Right renal cortex interstitium (tissue), 3 donors: ENCODE data around the gene CXCR3. TPM values are rescaled to one million over a fixed set of nuclear protein-coding genes. Genes with fewer than 3 reads are reported as not detected.

ENCODE experiments used
- DNase-seq, 3 donors: peaks; one replicate each; pipeline ENCODE4 v3.0.0-alpha.2; 2013; ENCODE audit warnings: low read depth in 3 of 3, low spot score in 2 of 3
- polyA plus RNA-seq, 3 donors: library from polyadenylated mRNA; unstranded; fragments of 120-200 nt; gene quantifications; one replicate each; pipeline ENCODE4 v1.2.1, GENCODE V29; 2013; ENCODE audit not compliant: insufficient read length in 3 of 3

CXCR3 gene
- polyA plus RNA-seq, 3 donors = 0.10 to 0.19 (median 0.17) TPM

DNA sequence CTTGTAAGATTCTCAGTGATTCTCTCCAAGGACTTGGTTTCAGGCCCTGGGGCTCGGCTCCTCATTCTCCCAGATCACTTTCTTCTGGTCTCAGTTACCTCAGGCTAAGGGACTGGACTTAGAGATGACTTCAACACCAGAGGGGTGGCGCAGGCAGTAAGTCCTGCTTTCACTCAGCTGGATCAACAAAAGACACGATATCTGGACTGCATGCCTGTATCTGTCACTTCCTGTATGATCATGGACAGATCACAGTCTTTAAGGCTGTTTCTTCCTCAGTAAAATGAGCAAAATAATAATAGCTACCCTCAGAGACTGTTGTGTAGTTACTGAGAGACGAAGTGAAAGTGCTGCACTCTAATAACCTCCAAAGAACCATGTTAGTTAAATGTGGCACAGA lies 19.5 kb upstream of the CXCR3 start:
- no peak for DNase-seq

DNA sequence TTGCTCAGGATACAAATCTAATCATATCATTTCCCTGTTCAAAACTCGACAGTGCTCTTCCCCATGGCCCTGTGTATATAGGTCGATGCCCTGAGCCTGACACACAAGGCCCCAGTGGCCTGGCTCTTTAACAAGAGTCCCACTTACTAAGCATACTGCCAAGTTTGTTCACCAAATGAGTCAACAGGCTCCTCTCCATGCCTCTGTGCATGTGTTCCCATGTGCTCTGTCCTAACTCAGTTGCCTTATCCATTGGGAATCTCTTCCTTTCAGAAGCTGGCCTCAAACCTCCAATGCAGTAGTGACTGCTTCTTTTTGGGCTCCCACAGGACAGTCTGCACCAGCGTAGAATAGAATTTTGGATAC lies 18.9 kb upstream of the CXCR3 start:
- DNase-seq = no peak

DNA sequence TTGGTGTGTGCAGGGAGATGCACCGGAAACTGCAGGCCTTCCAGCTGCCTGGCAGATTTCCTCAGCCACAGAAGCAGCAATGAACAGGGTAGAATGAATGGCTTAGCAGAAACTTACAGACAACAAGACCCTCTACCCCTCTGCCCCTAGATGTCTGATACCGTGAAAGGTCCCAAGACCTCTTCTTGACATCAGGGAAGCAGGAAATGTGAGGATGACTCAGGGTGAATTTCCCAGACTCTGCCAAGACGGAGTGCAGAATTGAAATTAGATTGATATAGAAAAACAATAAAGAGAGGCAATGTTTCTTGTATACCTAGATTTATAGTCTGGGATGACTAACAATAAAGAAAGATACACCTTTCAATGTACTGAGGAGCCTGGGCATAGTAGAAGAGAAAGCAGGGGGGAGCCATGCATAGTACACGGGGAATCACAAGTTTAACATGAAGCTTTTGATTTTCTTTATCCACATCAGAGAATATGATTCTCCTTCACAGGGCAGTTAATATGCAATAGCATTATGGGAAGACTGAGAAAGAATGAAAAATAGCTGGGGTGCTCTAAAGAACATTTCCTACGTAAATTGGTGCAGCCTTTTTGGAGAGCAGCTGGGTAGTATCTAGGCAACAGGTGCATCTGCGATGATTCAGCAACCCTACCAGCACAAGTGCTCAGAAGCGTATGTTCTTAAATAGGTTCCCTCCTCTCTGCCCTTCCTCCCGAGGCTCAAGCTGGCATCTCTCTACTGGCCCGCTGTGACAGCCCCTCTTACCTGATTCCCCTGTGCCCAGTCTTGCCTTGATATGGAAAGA lies 18.3 kb upstream of the CXCR3 start:
- no peak for DNase-seq

DNA sequence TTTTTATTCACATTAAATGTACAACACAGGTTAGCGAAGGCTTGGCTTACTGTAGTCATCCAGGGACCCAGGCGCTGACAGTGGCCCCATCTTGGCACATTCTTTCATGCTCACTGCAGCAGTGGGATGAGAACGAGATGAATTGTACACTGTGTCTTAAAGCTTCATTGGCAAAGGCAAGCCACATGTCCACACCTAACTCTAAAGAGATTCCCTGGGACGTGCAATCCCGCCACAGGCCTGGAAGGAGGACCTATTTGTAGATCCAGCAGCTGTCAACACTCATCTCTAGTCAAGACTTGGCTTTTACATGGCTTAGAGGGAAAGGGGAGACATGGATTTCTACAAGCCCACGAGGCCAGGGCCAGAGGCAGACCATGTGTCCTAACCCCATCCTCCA lies 16.1 kb upstream of the CXCR3 start:
- no peak for DNase-seq

DNA sequence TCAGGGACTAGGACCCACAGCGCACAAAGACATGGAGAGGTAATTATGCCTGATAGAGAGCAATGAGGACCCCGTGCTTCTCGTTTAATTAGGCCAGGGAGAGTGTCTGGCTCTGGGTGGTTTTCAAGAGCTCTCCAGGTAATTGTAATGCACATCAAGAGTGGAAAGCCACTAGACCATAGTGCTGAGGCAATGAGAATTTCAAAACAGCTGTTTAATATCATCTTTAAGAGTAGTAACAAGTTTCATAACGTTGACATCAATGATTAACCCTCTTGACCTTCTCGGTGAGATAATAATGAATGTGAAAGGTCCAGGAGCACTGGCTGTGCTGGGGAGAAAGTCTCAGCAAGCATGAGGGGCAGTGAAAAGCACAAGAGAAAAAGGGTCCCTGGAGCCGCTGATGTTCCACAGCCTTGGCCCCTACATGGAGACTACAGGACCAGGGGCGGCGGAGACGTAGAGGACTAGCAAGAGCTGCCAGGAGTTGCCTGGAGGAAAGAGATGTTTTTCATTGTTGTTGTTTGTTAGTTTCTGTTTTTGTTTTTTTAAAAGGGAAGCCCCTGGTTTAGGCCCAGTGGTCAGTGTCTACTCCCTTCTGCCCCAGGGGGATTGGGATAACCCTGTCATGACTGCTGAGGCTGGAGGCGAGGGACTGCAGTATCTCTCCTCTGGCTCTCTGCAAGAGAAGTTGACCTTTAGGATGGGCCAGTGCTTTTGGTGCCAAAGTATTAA lies 14.8 kb upstream of the CXCR3 start:
- no peak for DNase-seq

DNA sequence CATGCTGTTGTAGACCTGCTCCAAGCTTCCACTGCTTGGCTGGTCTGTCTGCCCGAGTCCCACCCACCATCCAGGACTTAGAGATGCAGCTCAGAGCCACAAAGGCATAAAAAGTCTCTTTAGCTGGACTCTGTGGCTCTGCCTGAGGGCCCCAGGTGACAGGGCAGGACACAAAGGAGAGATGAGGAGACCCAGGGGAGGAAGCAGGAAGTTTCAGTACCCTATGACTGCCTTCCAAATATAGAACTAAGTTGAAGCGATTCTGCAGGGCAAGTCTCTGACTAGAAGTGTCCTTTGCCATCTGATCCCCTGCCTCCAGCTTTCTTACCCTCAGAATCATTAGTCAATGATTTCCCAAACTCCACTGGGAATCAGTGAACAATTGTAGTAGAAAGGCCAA lies 11.2 kb upstream of the CXCR3 start:
- DNase-seq = no peak

DNA sequence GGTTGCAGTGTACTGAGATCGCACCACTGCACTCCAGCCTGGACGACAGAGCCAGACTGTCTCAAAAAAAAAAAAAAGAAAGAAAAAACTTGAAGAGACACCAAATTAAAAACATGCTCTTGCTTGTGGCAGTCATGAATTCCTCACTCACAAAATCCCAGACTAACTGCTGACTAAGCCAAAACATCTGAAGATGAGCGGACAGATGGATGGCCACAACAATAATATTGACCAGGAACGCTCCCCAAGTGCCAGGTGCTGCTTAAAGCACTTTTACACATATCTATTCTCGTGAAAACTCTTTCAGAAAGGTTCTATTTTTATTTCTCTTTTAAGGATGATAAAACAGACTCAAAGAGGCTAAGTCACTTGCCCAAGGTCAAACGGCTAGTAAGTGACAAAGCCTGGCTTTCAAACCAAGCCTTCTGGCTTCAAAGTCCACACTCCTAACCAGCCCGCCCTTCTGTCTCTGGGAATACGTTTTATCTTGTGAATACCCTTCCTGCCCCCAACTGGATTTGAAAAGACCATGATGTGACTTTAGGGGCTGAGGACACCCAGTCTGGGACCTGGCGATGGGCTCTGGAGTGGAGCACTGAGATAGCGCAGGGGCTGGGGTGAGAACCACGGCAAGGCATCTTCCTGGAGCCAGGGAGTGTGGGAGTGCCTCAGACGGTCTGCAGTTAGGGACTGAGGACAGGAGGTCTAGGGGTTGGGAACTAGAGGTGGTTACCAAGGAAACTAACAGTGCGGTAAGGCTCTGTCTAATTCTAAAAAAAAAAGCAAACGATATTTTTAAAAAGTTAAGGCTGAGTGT lies 9.5 kb upstream of the CXCR3 start:
- DNase-seq = no peak

DNA sequence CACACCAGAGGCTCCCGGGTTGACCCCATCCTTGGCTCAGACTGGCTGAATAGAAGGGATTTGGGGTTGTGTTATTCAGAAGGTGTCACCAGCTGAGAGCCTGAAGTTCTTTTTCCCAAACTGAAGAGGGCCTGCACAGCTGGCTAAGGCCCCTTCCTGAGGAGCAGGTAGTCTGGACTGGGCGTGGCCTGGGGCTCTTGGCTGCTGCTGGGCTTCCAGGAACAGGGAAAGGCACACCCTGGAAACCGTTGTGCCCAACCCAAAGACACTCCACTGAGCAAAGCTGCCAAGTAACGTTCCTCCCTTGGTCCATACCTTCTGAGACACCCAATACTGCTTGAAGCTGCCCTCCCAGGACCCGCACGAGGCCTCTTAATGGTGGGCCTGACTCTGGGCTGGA lies 8.3 kb upstream of the CXCR3 start:
- DNase-seq = no peak

DNA sequence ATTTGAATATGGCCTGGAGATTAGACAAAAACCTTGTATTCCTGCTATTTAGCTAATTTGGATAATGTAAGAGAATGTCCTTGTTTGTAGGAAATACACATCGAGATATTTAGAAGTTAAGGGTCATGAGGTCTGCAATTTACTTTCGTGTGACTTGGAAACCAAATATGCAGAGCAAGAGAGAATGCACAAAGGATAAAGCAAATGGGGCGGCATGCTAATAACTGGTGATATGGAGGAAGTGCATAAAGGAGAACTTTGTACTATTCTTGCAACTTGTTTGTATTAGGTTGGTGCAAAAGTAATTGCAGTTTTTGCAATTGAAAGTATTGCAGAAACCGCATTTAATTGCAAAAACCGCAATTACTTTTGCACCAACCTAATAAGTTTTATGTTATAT lies 7.2 kb upstream of the CXCR3 start:
- DNase-seq = no peak

DNA sequence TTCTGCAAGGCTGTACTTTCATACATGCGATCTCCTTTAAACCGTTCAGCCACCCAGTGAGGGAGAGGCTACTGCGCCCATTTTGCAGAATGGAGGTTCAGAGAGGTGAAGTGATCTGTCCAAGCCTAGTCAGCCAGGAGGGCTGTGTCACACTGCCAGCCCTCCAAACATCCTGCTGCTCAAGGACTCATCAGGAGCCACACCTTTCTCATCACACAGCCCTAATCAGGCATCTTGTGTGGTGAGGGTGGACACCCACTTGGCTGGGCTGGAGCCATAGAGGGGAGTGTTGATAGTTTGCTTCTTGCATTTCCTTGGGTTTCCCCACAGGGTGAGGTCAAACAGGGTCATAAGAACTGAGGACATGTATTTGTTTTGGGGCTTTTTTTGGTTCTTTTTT lies 5.4 kb upstream of the CXCR3 start:
- DNase-seq = no peak

DNA sequence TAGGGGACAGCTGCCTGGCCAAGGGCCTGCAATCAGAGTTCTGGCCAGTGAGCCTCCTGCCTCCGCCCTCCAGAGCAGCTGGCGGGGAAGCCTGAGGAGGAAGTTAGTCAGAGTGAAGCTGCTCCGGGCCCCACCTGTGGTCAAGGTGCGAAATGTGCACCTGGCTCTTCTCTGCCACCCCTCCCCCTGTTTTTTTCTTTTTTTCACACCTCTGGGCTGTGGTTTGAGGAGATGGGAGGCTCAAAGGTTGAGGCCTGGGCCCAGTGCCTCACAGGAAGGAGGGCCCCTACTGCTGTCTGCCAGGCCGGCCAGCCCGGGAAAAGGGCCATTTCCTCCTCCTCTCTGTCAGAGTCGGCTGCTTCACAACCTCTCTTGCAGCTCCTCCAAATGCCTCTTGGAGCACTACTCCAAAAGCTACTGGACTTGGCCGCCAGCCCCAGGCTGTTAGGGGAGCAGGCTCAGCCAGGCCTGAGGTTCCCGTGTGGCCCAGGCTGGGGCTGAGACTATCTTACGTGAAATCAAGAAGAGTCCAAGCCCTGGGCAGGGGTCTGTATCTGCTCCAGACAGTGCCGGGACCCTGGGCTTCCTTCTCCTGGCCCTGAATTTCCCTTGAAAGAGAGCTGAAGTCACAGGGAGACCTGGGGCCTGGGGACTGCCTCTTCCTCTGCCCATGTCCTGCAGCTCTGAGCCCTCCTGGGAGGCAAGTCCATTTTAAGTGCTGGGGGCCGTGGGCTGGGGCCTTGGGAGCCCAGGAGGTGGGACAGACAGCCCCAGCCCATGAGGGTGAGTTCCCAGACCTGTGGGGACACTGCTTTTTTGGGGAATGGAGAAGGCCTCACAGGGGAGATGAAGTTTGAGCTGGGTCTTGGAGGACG lies 4.5 kb upstream of the CXCR3 start:
- DNase-seq = peak in 1 of 3 donors; percentile 18

DNA sequence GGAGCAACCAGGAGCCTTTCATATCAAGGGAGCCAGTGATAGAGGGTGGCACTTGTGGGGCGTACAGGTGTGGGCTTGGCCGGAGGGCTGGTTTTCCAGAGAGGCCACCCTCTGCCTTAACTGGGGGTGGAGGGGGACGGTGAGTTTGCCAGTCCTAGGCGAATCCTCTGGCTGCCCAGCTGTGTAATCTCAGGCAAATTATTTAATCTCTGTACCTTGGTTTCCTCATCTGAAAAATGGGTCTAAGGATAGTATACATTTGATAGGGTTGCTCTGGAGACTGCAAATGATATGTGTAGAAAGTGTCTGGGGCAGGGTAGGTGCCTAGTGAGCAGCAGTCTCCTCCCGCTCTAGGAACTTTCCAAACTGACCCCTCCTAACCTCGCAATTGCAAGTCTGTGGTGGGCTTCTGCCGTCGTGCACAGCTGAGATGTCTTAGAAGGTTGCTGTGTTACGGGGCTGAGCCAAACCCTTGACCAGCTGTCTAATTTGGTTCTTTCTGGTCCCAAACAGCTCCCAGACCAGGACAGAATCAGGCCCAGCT lies 3.8 kb upstream of the CXCR3 start:
- no peak for DNase-seq

DNA sequence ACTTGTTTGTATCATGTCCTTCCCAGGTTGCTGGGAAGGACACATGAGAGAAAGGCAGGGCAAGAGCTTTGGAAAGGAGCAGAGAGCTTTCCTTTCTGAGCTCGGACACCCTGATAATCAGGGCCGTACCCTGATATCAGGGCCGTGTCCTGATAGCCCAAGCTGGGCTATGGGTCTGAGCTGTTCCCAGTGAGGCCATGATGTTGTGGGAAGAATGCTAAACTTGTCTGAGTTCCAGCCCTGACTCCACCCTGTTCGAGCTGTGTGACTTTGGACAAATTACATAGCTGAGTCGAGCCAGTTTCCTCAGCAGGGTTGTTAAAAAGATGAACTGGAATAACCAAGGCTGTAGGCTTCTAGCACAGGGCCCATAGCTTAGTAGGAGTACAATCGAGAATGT lies 3.3 kb upstream of the CXCR3 start:
- DNase-seq = no peak

DNA sequence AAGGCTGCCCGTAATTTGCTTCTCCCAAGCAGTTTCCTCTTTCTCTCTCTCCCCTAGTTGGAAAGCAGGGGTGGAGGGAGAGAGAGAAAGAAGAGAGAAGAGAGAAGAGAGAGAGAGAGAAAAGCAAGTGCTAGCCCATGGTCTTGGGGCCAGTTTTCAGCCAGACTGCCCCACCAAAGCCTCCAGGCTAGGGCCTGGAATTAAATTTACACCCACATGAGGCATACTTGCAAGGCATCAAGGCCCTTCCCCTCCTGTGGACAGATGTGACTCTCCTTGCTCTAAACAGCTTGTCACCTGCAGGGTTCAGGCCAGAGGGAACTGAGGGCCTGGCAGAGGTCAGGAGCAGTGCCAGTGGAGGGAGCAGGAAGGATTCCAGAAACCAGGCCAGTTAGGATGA lies 1.7 kb upstream of the CXCR3 start:
- DNase-seq = no peak

DNA sequence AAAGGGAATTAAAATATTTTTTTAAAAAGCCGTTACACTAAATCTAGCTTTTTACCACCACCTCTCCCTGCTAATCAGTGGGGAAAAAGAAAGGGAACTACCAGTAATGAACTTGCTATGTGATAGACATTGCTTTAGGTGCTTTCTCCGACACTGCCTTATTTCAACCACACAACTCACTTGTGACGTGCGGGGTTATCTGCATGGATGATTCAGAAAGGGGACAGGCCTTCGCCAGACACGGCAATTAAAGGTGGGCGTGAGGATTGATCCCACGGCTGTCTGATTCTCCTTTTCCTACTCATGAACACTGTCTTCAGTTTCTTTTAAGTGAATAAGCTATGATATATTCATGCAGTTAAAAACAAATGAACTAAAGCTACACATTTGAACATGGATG lies 882 bp upstream of the CXCR3 start:
- DNase-seq = no peak

DNA sequence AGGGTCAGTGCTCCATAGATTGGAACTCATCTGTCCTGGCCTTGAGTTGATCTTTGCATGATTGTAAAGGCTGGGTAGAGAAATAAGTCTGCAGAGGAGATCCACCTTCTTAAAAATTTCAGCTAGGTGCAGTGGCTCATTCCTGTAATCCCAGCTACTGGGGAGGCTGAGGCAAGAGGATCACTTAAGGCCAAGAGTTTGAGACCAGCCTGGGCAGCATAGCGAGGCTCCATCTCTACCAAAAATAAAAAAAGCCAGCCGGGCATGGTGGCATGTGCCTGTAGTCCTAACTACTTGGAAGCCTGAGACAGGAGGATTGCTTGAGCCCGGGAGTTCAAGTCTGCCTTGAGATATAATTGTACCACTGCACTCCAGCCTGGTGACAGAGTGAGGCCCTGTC lies 476 bp upstream of the CXCR3 start:
- DNase-seq = no peak

DNA sequence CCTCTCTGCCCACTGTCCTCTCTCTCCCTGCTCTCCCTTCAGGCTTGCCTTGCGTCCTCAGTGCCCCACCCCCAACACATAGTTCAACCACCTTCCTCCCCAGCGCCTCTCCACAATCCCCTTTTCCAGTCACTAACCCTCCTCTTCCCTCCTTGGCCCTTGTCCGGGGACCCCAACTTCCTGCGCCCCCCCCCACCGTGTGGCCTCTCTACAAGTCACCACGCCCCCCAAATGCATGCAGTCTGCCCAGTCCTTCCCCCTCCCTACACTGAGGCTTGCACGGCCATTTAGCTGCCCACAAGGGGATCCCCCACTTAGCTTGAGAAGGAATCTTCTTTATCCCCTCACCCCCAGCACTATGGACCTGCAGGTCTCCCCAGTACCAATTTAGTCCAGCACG lies 569 bp downstream of the CXCR3 start:
- no peak for DNase-seq

DNA sequence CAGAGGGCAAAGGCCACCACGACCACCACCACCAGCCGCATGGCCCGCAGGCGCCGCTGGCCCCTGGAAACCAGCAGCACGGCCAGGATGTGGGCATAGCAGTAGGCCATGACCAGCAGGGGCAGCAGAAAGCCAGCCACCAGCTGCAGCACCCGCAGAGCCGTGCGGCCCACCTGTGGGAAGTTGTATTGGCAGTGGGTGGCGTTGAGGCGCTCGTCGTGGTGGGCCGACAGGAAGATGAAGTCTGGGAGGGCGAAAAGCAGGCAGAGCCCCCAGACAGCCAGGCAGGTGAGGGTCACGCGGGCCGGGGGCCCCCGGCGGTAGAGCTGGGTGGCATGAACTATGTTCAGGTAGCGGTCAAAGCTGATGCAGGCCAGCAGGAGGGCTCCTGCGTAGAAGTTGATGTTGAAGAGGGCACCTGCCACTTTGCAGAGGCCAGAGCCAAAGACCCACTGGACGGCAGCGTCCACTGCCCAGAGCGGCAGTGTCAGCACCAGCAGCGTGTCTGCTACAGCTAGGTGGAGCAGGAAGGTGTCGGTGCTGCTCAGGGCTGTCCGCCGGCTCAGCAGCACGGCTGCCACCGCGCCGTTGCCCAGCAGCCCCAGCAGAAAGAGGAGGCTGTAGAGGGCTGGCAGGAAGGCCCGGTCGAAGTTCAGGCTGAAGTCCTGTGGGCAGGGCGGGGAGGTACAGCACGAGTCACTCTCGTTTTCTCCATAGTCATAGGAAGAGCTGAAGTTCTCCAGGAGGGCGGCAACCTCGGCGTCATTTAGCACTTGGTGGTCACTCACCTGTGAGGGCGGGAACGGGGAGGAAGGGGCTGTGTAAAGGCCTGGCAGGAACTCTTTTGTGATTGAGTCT lies 1.4 kb downstream of the CXCR3 start:
- DNase-seq = no peak

DNA sequence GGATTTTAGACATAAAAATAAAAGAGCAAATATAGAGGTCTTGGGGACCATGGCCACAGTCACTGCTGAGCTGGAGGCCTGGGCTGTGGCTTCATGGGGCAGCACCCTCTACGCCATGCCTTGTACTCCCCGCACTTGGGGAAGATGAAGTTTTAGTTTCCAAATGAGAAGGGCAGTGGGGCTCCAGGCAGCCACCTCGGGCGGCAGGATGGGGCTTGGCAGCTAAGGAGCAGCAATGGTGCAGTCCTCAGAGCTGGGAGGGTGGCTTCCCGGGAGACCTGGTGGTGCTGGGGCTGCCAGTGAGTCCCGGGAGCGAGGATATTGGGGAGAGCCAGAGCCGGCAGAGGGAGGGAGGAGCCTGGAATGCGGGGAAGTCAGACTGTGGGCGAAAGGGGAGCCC lies 2.4 kb downstream of the CXCR3 start:
- DNase-seq = no peak
